COLO829 (cell line): ENCODE data around the gene PRDM7.
A peak's percentile ranks its signal among the peaks of the same experiment; 100 is the strongest.

ENCODE experiments used
- DNase-seq: peaks from one replicate; pipeline ENCODE4 v3.0.0; 2012; ENCODE audit warnings: low spot score

PRDM7 gene

GRCh38 chr16:90035902-90036301, 41.2 kb downstream of the PRDM7 start:
- DNase-seq: peak; percentile 41

GRCh38 chr16:90034504-90034903, 42.6 kb downstream of the PRDM7 start:
- DNase-seq: no peak

- DNase-seq: no peak
Observed at GRCh38 chr16:90033387-90033786, 43.7 kb downstream of the PRDM7 start.

- no peak for DNase-seq
Observed at GRCh38 chr16:90032674-90033331, 44.3 kb downstream of the PRDM7 start.

DNA sequence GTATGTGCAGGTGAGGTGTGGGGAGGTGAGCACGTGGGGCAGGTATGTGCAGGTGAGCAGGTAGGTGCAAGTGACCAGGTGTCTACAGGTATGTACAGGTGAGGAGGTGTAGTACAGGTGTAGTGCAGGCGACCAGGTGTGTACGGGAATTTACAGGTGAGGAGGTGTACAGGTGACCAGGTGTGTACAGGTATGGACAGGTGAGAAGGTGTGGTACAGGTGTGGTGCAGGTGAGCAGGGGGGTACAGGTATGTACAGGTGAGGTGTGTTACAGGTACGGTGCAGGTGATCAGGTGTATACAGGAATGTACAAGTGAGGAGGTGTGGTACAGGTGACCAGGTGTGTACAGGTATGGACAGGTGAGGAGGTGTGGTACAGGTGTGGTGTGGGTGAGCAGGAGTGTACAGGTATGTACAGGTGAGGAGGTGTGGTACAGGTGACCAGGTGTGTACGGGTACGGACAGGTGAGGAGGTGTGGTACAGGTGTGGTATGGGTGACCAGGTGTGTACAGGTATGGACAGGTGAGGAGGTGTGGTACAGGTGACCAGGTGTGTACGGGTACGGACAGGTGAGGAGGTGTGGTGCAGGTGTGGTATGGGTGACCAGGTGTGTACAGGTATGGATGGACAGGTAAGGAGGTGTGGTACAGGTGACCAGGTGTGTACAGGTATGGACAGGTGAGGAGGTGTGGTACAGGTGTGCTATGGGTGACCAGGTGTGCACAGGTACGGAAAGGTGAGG, 45.0 kb downstream of the PRDM7 start:
- DNase-seq: no peak

GRCh38 chr16:90031186-90031930, 45.8 kb downstream of the PRDM7 start:
- no peak for DNase-seq

- no peak for DNase-seq
Observed at GRCh38 chr16:90028985-90029384, 48.1 kb downstream of the PRDM7 start.

DNA sequence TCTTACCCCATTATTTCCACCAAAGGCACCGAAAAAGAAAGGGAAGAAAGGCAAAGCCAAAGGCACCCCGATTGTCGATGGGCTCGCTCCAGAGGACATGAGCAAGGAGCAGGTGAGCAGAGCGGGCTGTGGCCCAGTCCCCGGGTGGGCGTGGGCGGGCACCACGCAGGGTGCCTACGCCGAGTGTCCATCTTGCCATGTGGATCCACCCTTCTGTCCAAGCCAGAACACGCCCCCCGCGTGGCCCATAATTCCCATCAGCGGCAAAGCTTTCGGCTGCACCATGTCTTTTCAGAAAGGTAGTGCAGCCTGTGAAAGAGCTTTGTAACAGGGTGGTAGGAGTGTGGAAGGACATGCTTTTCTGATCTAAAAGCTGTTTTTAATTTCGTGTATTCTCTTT, 49.5 kb downstream of the PRDM7 start:
- DNase-seq: no peak

DNA sequence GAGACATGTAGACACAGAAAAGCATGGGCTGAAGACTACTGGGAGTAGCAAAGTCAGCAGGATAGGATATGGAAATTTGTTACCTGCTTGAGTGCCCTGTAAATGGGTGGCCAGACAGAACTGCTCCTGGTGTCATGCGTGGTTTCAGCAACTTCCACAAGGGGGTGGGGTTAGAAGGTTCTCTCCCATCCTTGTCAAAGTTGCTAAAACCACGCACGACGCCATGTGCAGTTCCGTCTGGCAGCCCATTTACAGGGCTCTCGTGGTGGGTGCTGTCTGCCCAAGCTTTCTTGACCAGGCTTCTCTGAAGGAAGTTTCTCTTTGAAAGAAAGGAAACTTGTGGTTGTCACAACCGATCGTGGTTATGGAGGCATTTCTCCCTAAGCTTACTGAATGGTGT, 51.0 kb downstream of the PRDM7 start:
- DNase-seq: no peak

GRCh38 chr16:90023078-90023447, 54.1 kb downstream of the PRDM7 start:
- no peak for DNase-seq

DNA sequence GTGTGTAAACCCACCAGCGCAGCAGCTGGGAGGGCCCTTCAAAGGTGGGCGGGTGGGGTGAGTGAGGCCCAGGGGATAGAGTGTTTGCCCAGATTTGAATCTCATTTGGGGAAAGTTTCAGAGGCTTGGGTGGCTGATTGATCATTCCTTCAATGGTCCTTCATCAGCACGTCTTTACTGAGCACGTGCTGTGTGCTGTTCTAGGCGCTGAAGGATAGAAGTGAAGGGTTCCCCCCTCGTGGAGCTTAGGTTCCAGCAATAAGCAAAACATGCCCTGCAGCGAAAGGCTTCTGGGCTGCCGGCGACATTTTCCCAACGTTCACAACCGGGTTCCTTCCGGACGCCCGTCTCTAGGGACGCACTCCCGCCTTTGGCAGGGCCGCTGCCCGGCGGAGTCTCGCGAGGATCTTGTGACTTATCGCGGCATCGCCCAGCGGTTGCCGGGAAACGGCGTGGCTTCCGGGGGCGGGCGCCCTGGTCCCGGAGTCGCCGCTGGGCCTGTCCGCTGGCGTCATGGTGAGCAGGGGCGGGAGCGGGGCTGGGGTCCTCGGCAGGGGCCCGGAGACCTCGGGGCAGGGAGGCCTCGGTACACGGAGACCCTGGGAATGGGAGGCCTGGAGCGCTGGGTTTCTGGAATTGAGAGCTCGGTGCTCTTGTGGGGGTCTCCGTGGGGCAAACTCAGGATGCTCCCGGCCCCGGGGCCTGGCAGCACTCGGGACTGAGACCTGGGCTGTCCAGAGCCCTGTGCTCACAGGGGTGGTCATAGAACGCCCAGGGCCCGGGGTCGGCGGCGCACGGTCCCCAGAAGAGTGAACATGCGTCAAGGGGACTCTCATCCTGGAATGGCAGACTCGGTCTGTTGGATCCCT, 54.7 kb downstream of the PRDM7 start:
- peak; percentile 85 for DNase-seq

DNA sequence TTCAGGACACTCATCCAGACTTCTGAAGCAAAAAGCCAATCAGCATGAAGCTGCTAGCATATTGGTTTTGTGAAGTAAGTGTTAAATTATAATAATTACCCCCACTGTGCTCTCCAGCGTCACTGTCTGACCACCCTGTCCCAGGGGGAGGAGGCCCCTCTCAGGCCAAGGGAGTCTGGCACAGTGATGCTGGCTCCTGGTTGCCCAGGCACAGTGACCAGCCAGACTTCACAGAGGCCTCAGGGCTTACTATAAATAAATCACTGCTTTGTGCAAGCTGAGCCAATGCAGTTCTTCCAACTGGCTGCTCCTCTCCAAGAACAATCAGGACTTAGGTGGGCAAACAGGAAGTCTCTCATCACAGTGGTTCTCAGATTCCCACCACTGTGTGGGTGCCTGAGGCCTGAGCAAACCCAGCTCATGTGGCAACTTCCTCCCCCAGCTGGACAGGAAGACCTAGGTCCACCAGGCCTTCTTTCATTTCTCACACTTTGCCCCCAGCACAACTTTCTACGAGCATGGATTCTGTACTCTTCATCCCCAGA, 56.2 kb downstream of the PRDM7 start:
- DNase-seq: peak; percentile 78

- peak; percentile 77 for DNase-seq
Observed at GRCh38 chr16:90020260-90020837, 56.8 kb downstream of the PRDM7 start.

- DNase-seq: no peak
Observed at GRCh38 chr16:90019543-90020259, 57.4 kb downstream of the PRDM7 start.

DNA sequence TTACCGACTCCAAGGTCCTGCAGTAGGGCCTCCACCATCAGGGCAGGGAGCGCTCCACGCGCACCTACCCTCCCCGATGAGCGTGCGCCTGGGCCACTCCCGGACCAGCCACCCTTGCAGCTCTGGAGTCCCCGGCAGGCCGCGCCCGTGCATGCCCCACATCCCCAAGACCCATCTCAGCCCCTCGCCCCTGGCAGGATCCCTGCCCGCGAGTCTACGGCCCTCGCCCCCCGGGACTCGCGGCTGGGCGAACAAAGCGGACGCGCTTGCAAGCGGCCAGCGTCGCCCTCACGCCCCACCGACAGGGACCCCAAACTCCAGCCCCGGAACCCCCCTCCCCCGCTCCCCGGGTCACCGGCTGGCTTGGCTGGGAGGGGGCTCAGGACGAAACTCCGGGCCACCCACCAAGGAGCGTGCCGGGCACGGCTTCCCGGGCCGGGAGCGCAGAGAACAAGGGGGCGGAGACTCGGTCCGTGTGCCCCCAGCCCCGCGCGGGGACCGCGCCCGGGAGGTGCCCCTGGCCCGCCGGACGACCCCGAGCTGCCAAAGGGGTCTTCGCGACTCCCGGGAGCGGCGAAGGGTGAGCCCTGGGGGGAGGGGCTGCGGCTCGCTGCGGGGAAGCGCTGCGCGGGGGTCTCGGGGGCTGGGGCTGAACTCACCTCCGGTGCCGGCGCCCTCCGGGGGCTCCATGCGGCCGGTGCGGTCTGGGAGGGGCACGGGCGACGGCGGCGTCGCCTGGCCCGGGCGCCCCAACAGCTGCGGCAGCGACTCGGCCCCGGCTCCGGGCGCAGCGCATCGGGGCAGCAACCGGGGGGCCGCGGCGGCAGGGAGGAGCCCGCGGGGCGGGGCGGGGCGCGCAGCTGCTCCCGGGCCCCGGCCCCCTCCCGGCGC, 58.2 kb downstream of the PRDM7 start, which contains the start of gene DBNDD1:
Gene DBNDD1, minus strand, starts transcription at position 805 of the 891 bp plus-strand sequence. Its CDS starts 115 bp downstream, at position 690.
- DNase-seq: no peak

DNA sequence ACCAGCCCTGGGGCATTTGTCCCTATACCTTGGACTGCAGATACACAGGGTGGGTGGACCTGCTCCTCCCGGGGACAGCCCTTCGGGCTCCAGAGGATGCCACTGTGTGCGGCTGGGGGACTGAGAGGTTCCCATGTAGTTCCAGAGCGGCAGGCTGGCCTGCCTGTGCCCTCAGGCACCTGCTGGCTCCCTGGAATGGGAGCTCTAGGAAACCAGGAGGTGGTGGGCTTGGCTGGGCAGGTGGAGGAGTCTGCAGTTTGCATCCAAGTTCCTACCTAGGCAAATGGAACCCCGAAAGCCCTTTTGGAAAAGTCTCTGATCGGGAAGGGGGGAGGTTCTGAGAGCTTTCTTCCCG, 58.9 kb downstream of the PRDM7 start:
- no peak for DNase-seq

DNA sequence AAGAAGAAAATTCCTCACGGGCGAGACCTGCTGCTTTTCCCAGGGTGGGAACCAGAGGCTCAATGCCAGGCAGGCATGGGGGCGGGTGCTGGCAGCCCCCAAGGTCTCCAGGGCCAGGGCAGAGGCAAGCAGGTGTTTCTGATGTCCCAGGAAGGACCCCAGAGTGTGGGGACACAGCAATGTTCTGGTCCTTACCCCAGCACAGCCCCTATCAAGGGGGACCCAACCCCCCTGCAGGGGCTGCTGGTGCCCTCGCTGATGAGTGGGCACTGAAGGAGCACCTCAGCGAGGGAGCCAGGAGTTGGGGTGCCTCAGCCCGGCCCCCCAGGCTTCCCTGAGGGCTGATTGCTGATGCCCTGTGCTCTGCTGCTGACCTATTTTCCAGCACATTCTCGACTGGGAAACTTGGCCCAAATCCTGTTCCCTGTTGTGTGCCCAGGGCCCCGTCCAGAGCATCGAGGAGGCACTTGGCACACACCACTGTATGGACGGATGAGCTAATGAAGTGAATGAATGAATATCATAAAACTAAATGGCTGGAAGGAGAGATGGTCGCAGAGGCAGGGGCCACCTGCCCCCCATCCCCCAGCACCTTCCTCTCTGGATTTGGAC, 60.7 kb downstream of the PRDM7 start:
- no peak for DNase-seq

- no peak for DNase-seq
Observed at GRCh38 chr16:90015586-90016338, 61.4 kb downstream of the PRDM7 start.
